GM23338 (cell line): Measurements from ENCODE around the gene OPN1LW. TPM values are rescaled to one million over a fixed set of nuclear protein-coding genes. Genes with fewer than 3 reads are reported as not detected.

ENCODE experiments used
- ATAC-seq: fragments of 200-7000 bp; cut with Tn5 transposase; 3 replicates; pipeline ENCODE4 v1.9.1; 2020
- DNase-seq: peaks from one replicate; pipeline ENCODE4 v3.0.0-alpha.2; 2015; ENCODE audit warnings: low spot score
- H2AFZ ChIP-seq: fragments of 200-600 bp; sonication (generic); 2 replicates; pipeline ENCODE4 v1.8.0; 2016; ENCODE audit warnings: antibody characterized with exemption, mild to moderate bottlenecking, moderate library complexity
- H3F3A ChIP-seq: fragments of 200-600 bp; sonication (generic); replicated peaks from 2 replicates; pipeline ENCODE4 v1.8.0; 2017; ENCODE audit warnings: antibody characterized with exemption, mixed run types, low read depth
- H3K27ac ChIP-seq: fragments of 200-600 bp; sonication (generic); 2 replicates; pipeline ENCODE4 v1.6.1; 2016; ENCODE audit warnings: low read depth
- H3K27me3 ChIP-seq: fragments of 200-600 bp; sonication (generic); 2 replicates; pipeline ENCODE4 v1.8.0; 2016; ENCODE audit warnings: mild to moderate bottlenecking, mixed run types, moderate library complexity; ENCODE audit not compliant: insufficient read depth
- H3K36me3 ChIP-seq: fragments of 200-600 bp; sonication (generic); 2 replicates; pipeline ENCODE4 v1.8.0; 2016; ENCODE audit warnings: mild to moderate bottlenecking; ENCODE audit not compliant: insufficient read depth
- H3K4me1 ChIP-seq: fragments of 200-600 bp; sonication (generic); 2 replicates; pipeline ENCODE4 v1.8.0; 2016; ENCODE audit warnings: mild to moderate bottlenecking, moderate library complexity; ENCODE audit not compliant: insufficient read depth
- H3K4me2 ChIP-seq: fragments of 200-600 bp; sonication (generic); 2 replicates; pipeline ENCODE4 v1.7.1; 2017; ENCODE audit warnings: mixed run types
- H3K4me3 ChIP-seq: fragments of 200-600 bp; sonication (generic); 2 replicates; pipeline ENCODE4 v1.6.1; 2016; ENCODE audit warnings: mixed run types
- H3K79me2 ChIP-seq: fragments of 200-600 bp; sonication (generic); replicated peaks from 2 replicates; pipeline ENCODE4 v1.8.0; 2017; ENCODE audit warnings: mild to moderate bottlenecking; ENCODE audit not compliant: insufficient read depth
- H3K9me2 ChIP-seq: fragments of 200-600 bp; sonication (generic); 2 replicates; pipeline ENCODE4 v1.8.0; 2017; ENCODE audit not compliant: insufficient read depth
- H4K20me1 ChIP-seq: fragments of 200-600 bp; sonication (generic); replicated peaks from 2 replicates; pipeline ENCODE4 v1.8.0; 2017; ENCODE audit warnings: mild to moderate bottlenecking; ENCODE audit not compliant: insufficient read depth
- H3K27ac Mint-ChIP-seq: 2 replicates; pipeline ENCODE4 v1.8.0; 2020; ENCODE audit warnings: inconsistent platforms, mild to moderate bottlenecking, moderate library complexity, mixed read lengths
- H3K27me3 Mint-ChIP-seq: 3 replicates; pipeline ENCODE4 v1.8.0; 2022; ENCODE audit warnings: low read depth, mild to moderate bottlenecking, moderate library complexity, mixed read lengths, inconsistent platforms; ENCODE audit not compliant: insufficient read depth, poor library complexity
- H3K36me3 Mint-ChIP-seq: 3 replicates; pipeline ENCODE4 v1.8.0; 2021; ENCODE audit warnings: low read depth, mild to moderate bottlenecking, inconsistent platforms, moderate library complexity, mixed read lengths
- H3K4me1 Mint-ChIP-seq: 3 replicates; pipeline ENCODE4 v1.8.0; 2020; ENCODE audit warnings: mild to moderate bottlenecking, inconsistent platforms, mixed read lengths
- H3K4me3 Mint-ChIP-seq: 3 replicates; pipeline ENCODE4 v1.8.0; 2021; ENCODE audit warnings: moderate library complexity, mild to moderate bottlenecking, inconsistent platforms, mixed read lengths
- H3K9me3 Mint-ChIP-seq: 3 replicates; pipeline ENCODE4 v1.8.0; 2020; ENCODE audit warnings: moderate library complexity, mild to moderate bottlenecking, inconsistent platforms, mixed read lengths
- CREB1 ChIP-seq: fragments of 250-450 bp; sonication (Bioruptor Pico); IDR thresholded peaks from 2 replicates; pipeline ENCODE4 v1.5.0; 2020; ENCODE audit warnings: low read depth, mild to moderate bottlenecking, moderate library complexity
- EZH2 ChIP-seq: fragments of 200-600 bp; sonication (generic); IDR thresholded peaks from one replicate; pipeline ENCODE4 v1.8.0; 2017; ENCODE audit warnings: antibody characterized with exemption, mild to moderate bottlenecking, low read depth; ENCODE audit not compliant: unreplicated experiment
- EZH2phosphoT487 ChIP-seq: fragments of 200-600 bp; sonication (generic); IDR thresholded peaks from one replicate; pipeline ENCODE4 v1.8.1; 2018; ENCODE audit warnings: antibody characterized with exemption; ENCODE audit not compliant: unreplicated experiment
- JUNB ChIP-seq: IDR thresholded peaks from one replicate; pipeline ENCODE4 v1.6.1; 2016; ENCODE audit warnings: antibody characterized with exemption; ENCODE audit not compliant: unreplicated experiment
- NANOG ChIP-seq: IDR thresholded peaks from 2 replicates; pipeline ENCODE4 v1.6.1; 2016; ENCODE audit warnings: antibody characterized with exemption, borderline replicate concordance
- POLR2AphosphoS5 ChIP-seq: IDR thresholded peaks from 2 replicates; pipeline ENCODE4 v1.6.1; 2016; ENCODE audit warnings: antibody characterized with exemption, low read depth
- STAT1 ChIP-seq: IDR thresholded peaks from one replicate; pipeline ENCODE4 v1.6.1; 2016; ENCODE audit warnings: antibody characterized with exemption; ENCODE audit not compliant: unreplicated experiment
- ZNF114 ChIP-seq: fragments of 250-450 bp; sonication (Bioruptor Pico); IDR thresholded peaks from 2 replicates; pipeline ENCODE4 v1.5.0; 2020; ENCODE audit warnings: mild to moderate bottlenecking, moderate library complexity
- ZNF331 ChIP-seq: fragments of 250-450 bp; sonication (Bioruptor Pico); IDR thresholded peaks from 2 replicates; pipeline ENCODE4 v1.5.0; 2020; ENCODE audit warnings: low read depth, mild to moderate bottlenecking, moderate library complexity
- polyA plus RNA-seq: library from polyadenylated mRNA; unstranded; fragments of >200 nt; fragmentation: Nextera tagmentation; extraction: Ambion mirVana; gene quantifications from 2 replicates; pipeline ENCODE4 v1.2.1, GENCODE V29; 2016
- total RNA-seq: library from RNA; depleted of rRNA; stranded (reverse); fragments of >200 nt; shearing (Covaris generic); gene quantifications from 2 replicates; pipeline ENCODE4 v1.2.3, GENCODE V29; 2014
- TF ChIP-seq, protein P1 (sequence below): fragments of 250-450 bp; sonication (Bioruptor Pico); IDR thresholded peaks from 2 replicates; pipeline ENCODE4 v1.5.0; 2020; ENCODE audit warnings: mild to moderate bottlenecking, moderate library complexity
- TF ChIP-seq, protein P2 (sequence below), 2 experiments: fragments of 200-600 bp in 1 of 2; sonication (generic) in 1 of 2; conservative IDR thresholded peaks; 2 replicates each; pipeline versions ENCODE4 v1.5.1 to v1.6.1; 2016 to 2017; ENCODE audit warnings: antibody characterized with exemption in 2 of 2, low read depth in 2 of 2, mild to moderate bottlenecking in 2 of 2, moderate library complexity in 1 of 2
- TF ChIP-seq, protein P3 (sequence below): IDR thresholded peaks from 2 replicates; pipeline ENCODE4 v1.6.1; 2016; ENCODE audit warnings: antibody characterized with exemption
- TF ChIP-seq, protein P4 (sequence below): IDR thresholded peaks from one replicate; pipeline ENCODE4 v1.6.1; 2018; ENCODE audit warnings: antibody characterized with exemption; ENCODE audit not compliant: unreplicated experiment

Gene OPN1LW
- total and polyA plus RNA-seq, 2 experiments from 2014 or later, result not detected

DNA sequence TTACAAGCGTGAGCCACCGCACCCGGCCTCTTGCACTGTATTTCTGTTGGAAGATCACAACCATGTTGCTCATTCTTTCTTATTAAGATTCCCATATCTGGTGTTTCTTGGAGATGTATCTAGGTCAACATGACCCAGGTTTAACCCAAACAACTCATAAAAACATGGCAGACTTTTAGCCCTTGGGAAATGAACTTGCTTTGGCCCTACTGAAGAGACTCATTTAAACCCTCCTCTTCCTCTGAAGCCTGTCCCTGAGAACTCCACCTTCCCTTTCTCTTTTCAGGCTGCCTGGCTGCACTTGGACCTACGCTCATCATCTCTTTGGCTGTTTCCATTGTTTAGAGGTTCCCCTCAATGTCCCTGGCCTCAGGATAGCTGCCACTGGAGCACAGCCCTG lies 22.8 kb upstream of the OPN1LW start (continued):
- TF ChIP-seq, protein P1, sequence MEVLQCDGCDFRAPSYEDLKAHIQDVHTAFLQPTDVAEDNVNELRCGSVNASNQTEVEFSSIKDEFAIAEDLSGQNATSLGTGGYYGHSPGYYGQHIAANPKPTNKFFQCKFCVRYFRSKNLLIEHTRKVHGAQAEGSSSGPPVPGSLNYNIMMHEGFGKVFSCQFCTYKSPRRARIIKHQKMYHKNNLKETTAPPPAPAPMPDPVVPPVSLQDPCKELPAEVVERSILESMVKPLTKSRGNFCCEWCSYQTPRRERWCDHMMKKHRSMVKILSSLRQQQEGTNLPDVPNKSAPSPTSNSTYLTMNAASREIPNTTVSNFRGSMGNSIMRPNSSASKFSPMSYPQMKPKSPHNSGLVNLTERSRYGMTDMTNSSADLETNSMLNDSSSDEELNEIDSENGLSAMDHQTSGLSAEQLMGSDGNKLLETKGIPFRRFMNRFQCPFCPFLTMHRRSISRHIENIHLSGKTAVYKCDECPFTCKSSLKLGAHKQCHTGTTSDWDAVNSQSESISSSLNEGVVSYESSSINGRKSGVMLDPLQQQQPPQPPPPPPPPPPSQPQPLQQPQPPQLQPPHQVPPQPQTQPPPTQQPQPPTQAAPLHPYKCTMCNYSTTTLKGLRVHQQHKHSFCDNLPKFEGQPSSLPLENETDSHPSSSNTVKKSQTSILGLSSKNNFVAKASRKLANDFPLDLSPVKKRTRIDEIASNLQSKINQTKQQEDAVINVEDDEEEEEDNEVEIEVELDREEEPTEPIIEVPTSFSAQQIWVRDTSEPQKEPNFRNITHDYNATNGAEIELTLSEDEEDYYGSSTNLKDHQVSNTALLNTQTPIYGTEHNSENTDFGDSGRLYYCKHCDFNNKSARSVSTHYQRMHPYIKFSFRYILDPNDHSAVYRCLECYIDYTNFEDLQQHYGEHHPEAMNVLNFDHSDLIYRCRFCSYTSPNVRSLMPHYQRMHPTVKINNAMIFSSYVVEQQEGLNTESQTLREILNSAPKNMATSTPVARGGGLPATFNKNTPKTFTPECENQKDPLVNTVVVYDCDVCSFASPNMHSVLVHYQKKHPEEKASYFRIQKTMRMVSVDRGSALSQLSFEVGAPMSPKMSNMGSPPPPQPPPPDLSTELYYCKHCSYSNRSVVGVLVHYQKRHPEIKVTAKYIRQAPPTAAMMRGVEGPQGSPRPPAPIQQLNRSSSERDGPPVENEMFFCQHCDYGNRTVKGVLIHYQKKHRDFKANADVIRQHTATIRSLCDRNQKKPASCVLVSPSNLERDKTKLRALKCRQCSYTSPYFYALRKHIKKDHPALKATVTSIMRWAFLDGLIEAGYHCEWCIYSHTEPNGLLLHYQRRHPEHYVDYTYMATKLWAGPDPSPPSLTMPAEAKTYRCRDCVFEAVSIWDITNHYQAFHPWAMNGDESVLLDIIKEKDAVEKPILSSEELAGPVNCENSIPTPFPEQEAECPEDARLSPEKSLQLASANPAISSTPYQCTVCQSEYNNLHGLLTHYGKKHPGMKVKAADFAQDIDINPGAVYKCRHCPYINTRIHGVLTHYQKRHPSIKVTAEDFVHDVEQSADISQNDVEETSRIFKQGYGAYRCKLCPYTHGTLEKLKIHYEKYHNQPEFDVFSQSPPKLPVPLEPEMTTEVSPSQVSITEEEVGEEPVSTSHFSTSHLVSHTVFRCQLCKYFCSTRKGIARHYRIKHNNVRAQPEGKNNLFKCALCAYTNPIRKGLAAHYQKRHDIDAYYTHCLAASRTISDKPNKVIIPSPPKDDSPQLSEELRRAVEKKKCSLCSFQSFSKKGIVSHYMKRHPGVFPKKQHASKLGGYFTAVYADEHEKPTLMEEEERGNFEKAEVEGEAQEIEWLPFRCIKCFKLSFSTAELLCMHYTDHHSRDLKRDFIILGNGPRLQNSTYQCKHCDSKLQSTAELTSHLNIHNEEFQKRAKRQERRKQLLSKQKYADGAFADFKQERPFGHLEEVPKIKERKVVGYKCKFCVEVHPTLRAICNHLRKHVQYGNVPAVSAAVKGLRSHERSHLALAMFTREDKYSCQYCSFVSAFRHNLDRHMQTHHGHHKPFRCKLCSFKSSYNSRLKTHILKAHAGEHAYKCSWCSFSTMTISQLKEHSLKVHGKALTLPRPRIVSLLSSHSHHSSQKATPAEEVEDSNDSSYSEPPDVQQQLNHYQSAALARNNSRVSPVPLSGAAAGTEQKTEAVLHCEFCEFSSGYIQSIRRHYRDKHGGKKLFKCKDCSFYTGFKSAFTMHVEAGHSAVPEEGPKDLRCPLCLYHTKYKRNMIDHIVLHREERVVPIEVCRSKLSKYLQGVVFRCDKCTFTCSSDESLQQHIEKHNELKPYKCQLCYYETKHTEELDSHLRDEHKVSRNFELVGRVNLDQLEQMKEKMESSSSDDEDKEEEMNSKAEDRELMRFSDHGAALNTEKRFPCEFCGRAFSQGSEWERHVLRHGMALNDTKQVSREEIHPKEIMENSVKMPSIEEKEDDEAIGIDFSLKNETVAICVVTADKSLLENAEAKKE, result no peak
- TF ChIP-seq STAT1, result no peak
- TF ChIP-seq ZNF331 (CRISPR knock-in tag), result no peak

DNA sequence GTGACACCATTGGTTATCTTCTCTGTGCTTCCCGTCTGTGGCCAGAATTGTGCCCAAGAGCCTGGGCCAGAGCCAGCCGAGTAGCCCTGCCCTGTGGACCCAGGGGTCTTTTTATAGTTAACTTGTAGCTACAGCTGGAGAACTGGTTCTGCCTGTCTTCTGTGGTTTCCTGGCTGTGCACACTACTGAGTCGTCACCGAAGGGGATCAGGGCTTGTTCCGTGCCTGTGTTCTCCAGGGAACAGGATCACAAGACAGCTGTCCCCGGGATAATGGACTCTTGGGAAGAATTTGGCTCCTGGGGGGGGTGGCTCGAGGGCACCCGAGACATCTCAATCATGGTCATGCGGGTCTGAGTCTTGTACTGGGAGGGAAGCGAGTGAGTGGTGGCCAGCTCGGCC lies 22.1 kb upstream of the OPN1LW start:
- H3K4me3 ChIP-seq, result no peak overlapping the region
- H3K27me3 ChIP-seq, result no peaks in the 10 kb centered on the region
- H3K79me2 ChIP-seq, result no peaks in the 10 kb centered on the region
- no peak overlapping the region for H3K4me2 ChIP-seq
- H2AFZ ChIP-seq, result no peak overlapping the region
- no peaks in the 10 kb centered on the region for H3F3A ChIP-seq
- no peaks in the 10 kb centered on the region; the same call in 2 of the 3 replicates for H3K9me3 Mint-ChIP-seq
- ATAC-seq (no peak), DNase-seq (no peak)
- H3K27ac ChIP-seq, result no peak overlapping the region
- H3K27ac Mint-ChIP-seq, result no peak overlapping the region
- no peaks in the 10 kb centered on the region for H3K9me2 ChIP-seq
- H3K36me3 Mint-ChIP-seq, result no peaks in the 10 kb centered on the region
- no peaks in the 10 kb centered on the region for H3K4me1 ChIP-seq
- H3K27me3 Mint-ChIP-seq, result peaks cover 3% of the 10 kb centered on the region
- no peak overlapping the region for H3K4me3 Mint-ChIP-seq
- no peaks in the 10 kb centered on the region for H4K20me1 ChIP-seq
- no peaks in the 10 kb centered on the region for H3K36me3 ChIP-seq
- no peaks in the 10 kb centered on the region for H3K4me1 Mint-ChIP-seq
- TF ChIP-seq EZH2 (no peak), POLR2AphosphoS5 (no peak), NANOG (no peak), ZNF114 (CRISPR knock-in tag) (no peak), CREB1 (CRISPR knock-in tag) (no peak), STAT1 (no peak), JUNB (no peak), EZH2phosphoT487 (no peak)
- TF ChIP-seq, protein P2, sequence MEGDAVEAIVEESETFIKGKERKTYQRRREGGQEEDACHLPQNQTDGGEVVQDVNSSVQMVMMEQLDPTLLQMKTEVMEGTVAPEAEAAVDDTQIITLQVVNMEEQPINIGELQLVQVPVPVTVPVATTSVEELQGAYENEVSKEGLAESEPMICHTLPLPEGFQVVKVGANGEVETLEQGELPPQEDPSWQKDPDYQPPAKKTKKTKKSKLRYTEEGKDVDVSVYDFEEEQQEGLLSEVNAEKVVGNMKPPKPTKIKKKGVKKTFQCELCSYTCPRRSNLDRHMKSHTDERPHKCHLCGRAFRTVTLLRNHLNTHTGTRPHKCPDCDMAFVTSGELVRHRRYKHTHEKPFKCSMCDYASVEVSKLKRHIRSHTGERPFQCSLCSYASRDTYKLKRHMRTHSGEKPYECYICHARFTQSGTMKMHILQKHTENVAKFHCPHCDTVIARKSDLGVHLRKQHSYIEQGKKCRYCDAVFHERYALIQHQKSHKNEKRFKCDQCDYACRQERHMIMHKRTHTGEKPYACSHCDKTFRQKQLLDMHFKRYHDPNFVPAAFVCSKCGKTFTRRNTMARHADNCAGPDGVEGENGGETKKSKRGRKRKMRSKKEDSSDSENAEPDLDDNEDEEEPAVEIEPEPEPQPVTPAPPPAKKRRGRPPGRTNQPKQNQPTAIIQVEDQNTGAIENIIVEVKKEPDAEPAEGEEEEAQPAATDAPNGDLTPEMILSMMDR (conservative IDR thresholded peaks at IDR 0.05; ENCODE audit: low read depth in 2 of 2), result no peak
- TF ChIP-seq, protein P3, sequence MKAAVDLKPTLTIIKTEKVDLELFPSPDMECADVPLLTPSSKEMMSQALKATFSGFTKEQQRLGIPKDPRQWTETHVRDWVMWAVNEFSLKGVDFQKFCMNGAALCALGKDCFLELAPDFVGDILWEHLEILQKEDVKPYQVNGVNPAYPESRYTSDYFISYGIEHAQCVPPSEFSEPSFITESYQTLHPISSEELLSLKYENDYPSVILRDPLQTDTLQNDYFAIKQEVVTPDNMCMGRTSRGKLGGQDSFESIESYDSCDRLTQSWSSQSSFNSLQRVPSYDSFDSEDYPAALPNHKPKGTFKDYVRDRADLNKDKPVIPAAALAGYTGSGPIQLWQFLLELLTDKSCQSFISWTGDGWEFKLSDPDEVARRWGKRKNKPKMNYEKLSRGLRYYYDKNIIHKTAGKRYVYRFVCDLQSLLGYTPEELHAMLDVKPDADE, result no peak
- TF ChIP-seq, protein P4, sequence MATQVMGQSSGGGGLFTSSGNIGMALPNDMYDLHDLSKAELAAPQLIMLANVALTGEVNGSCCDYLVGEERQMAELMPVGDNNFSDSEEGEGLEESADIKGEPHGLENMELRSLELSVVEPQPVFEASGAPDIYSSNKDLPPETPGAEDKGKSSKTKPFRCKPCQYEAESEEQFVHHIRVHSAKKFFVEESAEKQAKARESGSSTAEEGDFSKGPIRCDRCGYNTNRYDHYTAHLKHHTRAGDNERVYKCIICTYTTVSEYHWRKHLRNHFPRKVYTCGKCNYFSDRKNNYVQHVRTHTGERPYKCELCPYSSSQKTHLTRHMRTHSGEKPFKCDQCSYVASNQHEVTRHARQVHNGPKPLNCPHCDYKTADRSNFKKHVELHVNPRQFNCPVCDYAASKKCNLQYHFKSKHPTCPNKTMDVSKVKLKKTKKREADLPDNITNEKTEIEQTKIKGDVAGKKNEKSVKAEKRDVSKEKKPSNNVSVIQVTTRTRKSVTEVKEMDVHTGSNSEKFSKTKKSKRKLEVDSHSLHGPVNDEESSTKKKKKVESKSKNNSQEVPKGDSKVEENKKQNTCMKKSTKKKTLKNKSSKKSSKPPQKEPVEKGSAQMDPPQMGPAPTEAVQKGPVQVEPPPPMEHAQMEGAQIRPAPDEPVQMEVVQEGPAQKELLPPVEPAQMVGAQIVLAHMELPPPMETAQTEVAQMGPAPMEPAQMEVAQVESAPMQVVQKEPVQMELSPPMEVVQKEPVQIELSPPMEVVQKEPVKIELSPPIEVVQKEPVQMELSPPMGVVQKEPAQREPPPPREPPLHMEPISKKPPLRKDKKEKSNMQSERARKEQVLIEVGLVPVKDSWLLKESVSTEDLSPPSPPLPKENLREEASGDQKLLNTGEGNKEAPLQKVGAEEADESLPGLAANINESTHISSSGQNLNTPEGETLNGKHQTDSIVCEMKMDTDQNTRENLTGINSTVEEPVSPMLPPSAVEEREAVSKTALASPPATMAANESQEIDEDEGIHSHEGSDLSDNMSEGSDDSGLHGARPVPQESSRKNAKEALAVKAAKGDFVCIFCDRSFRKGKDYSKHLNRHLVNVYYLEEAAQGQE, result no peak
